HG03135 (cell line): ENCODE measurements around the gene ITM2B.

Source experiments
- ATAC-seq: cut with Tn5 transposase; IDR thresholded peaks from one replicate; pipeline ENCODE4 v1.9.1; 2021; ENCODE audit warnings: mild to moderate bottlenecking, moderate library complexity; ENCODE audit not compliant: unreplicated experiment

The ITM2B gene

DNA sequence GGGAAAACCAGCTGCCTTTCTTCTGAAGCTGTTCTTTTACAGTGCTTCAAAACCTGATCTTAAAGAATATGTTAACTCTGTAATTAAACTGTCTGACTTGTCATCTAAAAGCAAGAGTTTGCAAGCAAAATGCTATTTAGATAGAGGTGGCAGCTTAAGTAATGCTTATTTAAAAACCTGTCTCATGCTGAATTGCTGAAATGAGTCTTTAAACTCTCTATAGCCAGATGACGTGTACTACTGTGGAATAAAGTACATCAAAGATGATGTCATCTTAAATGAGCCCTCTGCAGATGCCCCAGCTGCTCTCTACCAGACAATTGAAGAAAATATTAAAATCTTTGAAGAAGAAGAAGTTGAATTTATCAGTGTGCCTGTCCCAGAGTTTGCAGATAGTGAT lies 22.9 kb downstream of the ITM2B start:
- ATAC-seq = no peak

DNA sequence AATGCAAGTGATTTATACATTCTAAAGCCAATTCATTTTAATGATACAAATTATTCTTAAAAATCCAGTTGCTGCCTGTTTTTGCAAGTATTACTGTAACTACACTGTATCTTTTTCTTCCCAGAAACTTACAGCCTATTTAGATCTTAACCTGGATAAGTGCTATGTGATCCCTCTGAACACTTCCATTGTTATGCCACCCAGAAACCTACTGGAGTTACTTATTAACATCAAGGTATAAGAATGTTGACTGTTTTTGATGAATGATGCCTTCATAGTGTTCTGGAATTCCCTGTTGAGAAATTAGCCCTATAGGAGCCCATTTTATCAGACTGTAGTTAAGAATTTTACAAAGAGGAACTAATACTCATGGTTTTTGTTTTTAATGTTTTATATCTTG lies 25.0 kb downstream of the ITM2B start:
- no peak for ATAC-seq

DNA sequence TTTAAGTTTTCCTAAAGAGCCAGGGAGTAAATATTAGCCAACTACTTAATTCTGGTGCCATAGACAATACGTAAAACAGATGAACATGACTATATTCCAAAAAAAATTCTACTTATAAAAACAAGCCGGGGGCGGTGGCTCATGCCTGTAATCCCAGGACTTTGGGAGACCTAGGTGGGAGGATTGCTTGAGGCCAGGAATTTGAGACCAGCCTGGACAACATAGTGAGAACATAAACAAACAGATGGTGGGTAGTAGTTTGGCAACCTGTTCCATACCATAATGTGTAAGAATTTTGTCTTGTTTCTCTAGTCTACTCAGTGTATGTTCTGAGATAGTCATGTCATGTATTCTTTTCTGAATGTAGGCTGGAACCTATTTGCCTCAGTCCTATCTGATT lies 25.4 kb downstream of the ITM2B start:
- ATAC-seq = no peak

DNA sequence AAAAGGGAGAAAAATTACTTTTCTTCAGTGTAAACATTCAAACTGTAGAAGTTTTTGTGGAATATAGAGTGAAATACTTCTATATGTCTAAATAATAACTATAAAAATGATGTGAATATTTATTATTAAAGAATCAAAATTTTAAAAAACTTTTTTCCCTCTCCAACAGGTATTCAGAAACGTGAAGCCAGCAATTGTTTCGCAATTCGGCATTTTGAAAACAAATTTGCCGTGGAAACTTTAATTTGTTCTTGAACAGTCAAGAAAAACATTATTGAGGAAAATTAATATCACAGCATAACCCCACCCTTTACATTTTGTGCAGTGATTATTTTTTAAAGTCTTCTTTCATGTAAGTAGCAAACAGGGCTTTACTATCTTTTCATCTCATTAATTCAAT lies 28.0 kb downstream of the ITM2B start:
- ATAC-seq = no peak

DNA sequence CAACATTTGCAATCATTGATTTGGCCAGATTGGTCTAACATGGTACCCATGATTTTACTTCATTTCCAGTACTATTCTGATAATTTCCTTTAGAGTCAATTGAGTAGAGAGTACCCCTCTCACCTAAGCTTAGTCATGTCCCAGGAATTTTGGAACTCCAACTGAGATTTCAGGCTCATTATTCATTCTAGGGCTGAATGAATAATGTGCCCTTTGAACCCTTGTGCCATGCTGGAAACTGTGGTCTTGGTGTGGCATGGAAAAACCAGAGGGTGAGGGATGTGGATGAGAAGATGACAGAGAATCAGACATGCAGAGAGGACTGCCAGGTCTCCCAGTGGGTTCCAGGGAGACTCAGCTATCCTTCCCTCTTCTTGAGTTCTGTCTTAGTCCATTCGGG lies 30.2 kb downstream of the ITM2B start:
- no peak for ATAC-seq

DNA sequence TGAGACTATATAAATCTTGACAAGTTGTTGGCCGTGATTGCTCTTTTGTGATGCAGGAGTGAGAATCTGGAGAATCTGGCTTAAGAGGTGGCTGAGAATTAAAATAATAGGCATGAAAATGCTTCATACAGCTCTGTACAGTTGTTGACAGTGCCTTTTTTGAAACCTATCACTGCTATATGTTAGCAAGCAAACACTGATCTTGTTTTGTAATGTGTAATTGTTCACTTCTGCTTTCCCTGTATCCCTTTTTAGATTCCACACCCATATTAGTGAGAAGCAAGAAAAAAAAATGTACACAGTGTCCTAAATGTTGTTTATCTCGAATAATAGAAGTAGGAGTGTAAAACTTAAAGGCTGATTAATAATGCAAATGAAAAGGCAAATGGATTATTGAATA lies 31.1 kb downstream of the ITM2B start:
- no peak for ATAC-seq

DNA sequence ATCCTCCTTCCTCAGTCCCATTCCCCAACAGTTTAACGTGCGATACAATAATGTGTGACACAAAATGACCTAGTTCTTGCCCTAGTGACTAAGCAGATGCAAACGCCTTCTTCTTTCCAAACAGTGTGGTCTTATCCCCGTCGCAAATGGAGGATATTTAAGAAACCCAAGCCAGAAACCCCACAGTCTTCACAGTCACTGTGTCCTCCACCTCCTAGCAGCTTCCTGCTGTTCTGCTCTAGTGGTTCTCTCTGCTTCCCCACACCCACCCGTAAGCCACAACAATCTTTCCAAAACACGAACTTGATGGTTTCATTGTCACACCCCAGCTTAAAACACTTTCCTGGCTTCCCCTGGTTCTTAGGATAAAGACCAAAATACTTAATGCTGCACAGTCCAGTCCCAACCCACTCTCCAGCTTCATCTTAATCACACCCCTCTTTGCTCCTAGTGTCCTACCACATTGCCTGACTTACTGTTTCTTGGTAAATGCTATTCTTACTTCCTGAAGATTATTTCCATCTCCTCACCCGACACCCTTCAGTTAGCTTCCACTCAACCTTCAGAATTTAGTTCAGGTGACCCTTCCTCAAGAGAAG lies 32.3 kb downstream of the ITM2B start:
- no peak for ATAC-seq

DNA sequence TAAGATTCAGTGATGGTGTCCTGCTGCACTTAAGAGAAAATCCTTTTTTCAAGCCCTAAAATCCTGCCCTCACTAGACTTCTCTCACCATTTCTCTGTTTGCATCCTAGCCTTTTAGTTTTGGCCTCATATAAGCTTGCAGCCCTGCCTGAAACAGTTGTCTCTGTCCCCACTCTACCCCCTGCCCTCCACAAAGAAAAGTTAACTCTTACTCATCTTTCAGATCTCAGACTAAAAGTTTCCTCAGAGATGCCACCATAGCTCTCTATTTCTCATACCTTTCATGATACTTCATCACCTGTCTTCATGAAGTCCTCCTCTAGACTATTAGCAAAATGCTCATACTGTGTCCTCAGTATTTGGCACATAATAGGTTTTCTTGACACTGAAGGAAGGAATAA lies 33.1 kb downstream of the ITM2B start:
- ATAC-seq = no peak

DNA sequence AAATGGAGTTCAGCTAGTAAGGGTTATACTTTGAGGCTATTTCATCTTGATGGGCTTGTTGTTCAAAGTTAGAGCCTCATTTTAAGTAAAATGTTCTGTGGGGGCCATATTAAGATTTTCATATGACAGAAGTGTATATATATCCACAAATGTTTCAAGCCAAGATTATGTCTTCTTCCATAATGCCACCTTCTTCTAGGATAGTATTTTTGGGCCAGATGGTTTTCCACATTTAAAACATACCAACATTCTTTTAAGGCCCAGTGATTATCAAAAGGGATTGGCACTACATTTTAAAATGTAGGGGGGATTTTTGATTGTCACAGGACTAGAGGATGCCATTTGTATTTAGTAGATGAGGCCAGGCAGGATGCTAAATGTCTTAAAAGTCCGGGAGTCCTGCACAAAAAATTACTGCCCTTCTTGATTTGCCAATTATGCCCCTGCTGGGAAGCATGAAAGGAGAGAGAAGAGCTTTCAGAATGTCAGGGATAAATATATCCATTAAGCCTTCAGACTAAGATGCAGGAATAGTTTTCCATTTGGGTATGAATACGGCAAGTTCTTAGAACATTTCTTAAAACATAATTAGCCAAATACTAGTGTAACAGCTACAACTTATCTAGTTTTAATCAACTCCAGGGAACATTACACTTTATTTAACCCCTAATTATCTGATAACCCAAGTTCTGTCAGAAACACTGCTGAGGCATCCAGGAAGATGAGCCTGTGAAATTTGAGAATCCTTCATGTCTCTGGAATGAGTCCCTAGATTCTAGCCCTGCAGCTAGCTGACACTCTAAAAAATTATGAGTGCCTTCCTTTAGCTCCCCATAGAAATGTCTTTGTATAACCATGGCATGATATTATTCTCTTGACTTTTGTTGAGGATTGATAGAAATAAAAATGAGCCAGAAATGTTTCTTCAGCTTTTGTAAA lies 34.0 kb downstream of the ITM2B start:
- no peak for ATAC-seq

DNA sequence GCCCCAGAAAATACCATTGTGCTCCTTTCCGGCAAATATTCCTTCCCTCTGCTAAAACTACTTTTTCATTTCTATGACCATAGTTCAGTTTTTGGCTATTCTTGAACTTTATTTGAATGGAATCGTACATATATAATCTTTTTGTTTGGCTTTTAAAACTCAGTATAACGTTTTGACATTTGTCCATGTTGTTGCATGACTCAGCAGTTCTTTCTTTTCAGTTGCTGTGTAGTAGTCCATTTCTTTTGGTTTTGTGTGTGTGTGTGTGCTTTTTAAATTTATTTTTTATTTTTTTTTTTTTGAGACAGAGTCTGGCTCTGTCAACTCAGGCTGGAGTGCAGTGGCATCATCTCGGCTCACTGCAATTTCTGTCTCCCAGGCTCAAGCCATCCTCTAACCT lies 35.0 kb downstream of the ITM2B start:
- no peak for ATAC-seq

DNA sequence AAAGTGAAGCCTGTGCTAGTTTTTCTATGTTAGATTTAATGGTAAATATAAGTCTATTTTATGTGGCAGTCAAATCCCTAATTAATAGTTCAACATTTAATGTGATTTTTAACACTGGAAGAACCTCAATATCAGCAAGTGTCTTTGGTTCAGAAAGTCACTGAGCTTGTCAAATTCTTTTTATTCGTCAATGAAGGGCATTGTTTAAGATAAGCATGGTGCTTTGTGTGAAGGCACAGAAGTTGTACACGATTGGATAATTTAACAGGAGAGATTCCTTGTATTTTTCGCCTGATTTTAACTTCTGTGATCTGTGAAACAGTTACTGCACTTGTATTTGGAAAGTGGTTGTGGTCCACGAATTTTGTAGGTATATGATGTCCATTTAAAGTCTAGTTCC lies 40.3 kb downstream of the ITM2B start:
- no peak for ATAC-seq

DNA sequence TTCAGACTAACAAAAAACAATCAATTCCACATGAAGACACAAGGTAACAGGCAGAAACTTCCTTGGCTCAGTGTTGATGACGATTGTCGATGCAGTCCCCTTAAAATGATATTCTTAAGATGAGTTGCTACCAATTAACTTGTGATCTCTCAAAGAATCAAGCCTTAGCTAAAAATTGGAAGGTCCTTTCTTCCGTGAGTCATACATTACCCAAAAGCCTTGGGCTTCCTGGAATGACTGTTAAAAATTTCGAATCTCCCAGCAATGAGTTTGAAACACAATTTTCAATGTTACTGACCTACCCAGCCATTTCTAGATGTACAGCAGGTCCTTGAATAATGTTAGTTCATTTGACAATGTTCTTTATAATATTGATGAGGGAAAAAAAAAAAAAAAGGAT lies 42.5 kb downstream of the ITM2B start:
- ATAC-seq = no peak

DNA sequence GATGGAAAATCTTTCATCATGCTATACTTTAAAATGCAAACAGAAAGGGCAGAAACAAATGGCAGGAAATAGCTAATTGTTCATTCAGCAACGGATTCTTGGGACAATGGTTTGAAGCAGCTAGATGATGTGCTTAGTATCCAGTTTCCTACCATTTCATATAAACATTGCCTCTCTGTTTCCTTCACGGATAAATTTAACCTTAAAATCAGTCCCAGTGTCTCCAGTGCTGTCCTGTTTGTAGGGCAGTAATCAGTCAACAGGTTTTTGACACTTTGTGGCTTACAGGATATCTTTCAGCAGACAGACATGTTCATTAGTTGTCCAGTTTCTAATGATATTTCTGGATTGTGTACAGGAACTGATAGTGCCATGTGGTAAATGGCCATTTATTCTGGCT lies 45.8 kb downstream of the ITM2B start:
- no peak for ATAC-seq

DNA sequence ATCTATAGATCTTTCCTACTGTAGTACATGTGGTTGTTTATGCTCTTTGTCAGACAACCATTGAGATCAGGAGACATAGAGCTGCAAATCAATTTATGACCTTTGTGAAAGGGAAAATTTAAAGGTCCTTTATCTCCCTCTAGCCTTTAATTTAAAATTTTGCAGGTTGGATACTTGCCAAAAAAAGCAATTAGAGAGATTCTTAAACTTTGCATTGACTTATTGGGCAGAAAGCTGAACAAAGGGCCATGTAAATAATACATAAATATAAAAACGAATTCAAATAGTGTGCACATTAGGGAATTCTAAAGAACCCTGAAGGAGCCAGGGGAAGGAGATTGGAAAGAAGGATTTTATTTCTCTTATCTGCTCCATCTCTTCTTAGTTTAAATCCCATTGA lies 48.5 kb downstream of the ITM2B start:
- ATAC-seq = no peak

DNA sequence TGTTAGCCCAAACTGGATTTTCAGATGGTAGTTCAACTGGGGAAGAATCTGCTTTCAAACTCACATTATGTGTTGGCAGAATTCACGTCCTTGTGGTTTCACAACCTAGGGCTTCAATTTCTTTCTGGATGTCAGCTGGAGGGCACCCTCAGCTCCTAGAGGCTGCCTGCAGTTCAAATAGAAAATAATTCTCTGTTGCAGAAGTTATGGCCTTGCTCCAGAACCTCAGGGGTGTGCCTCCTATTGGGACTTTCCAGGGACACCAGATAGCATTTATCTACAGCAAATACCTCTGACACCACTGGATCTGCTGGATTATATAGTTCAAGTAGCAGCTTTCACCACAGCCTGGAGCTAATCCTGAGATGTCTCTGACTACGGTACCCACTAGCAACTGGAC lies 58.7 kb downstream of the ITM2B start:
- no peak for ATAC-seq

DNA sequence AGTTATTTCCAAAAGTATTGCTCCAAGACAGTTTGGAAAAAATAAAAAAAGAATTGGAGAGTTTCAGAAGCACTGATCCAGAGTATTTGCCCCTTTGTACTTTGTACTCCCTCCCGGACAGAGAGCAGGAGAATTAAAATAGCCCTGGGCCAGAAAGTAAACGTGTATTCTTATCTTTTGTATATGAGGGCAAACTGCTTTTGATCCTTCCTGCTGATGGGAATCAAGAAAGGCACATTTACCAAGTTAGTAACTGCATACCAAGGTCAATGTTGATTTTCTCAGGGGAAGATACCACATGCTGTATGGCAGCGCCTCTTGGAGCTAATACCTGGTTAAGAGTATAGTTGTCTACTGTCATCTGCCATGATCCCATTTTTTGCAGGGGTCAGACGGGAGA lies 59.6 kb downstream of the ITM2B start:
- no peak for ATAC-seq

DNA sequence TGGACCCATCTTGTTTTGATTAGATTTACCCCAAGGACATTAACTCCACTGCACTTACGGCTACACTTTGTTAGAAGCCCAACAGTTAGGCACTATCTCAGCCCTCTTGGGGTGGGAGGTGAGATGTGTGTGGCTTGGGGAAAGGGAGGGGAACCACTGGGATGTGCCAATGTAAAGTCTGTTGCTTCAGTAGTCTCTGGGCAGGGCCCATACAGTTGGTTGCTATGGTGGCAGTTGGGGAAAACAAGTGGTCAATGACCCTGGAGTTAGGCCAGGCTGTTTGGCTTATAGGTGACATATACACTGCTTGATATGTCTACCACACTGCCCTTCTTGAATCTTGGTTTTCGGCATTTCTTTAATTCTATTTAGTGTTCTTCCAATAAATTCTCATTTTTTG lies 61.6 kb downstream of the ITM2B start:
- no peak for ATAC-seq

DNA sequence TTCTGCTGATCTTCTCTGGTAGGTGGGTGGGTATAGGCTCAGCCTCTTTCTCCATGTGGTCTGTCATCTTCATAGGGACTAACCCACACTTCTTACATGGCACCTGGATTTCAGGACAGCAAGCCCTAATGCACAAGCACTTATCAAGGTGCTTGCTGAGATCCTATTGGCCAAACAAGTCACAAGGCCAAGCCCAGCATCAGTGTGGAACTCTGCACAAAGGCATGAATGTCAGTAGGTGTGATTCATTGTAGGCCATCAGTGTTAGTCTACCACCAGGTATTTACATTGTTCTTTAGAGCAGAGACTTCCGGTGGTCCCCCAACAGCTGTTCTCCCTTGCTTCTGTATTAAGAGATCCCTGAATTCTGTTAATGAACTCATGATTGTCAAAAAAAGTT lies 62.3 kb downstream of the ITM2B start:
- ATAC-seq = no peak

DNA sequence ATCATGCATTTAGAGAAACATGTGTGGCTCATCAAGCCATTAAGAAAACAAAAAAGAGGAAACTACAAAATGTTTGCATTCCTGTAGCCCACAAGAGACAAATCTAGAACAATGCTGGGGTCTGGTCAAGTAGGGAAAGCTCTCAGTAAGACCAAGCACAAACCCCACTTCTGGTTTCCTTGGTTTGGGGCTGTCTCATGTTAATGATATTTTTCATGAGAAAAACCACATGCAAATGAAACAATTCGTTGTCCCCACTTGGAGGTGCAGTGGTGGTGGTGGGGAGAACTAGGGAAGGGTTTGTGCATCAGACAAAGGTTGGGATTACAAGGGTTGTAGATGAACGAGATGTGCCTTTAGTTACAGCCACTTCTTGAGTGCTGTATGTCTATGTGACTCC lies 63.5 kb downstream of the ITM2B start:
- ATAC-seq = no peak

DNA sequence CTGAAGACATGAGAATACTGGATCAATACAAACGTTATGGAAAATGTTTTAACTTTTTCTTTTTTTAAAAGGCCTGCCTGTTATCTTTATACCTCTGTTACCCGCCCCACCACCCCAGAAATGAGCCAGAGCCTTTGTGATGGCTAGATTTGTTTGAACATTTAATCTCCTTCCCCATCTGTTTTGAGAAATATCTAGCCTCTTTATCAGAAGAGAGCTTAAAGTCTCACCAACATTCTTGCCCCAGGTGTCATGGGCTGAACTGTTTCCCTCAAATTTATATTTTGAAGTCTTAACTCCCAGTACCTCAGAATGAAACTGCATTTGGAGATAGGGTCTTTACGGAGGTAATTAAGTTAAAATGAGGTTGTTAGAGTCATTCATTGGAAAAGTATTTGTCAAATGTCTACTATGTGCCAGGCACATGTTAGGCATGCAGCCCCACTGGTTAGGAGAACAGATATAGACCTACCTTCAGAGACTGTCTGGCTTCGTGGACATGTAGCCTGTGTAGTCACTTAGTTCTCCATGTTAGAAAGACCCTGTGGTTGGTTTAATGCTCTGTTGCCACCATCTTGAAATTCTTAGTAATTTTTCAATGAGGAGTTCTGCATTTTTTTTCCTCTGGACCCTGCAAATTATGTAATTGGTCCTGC lies 64.3 kb downstream of the ITM2B start:
- no peak for ATAC-seq

DNA sequence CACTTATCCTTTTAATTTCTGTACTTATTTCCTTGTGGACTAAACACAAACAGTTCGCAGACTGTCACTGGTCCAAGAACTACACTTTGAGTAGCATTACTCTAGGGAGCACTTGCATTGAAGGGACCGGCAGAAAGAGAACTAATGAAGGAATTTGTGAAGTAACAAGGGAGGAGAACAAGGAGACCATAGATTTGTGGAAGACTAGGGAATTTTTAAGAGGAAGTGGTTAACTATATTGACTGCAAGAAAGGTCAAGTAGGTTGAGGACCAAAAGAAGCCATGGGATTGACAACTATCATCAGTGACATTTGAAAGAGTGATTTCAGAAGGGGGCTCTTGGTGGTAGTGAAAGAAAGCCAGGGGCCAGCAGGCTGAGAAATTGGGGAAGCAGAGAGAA lies 66.6 kb downstream of the ITM2B start:
- no peak for ATAC-seq

DNA sequence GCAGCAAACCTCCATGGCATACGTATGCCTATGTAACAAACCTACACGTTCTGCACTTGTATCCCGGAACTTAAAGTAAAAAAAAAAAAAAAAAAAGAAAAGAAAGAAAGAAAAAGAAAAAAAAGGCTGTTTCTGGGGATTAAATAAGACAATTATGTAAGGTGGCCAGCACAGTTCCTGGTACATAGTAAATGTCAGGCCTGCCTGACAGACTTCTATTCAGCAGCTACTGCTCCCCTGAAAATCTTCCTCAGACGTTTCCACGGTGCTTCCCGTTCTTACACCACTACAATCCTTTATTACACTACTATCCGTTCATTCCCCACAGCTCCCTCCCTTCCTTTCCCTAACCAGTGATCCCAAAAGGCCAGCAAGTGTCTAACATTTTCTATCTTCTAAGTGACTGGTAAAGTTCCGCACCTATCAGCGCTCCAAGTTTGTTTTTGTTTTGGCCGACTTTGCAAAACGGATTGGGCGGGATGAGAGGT lies 69.9 kb downstream of the ITM2B start:
- no peak for ATAC-seq
